CD4-positive, alpha-beta T cell treated with Interleukin-1 beta for 1 hour (primary cell): ENCODE measurements around the gene SUPT5H.

Experiments used
- DNase-seq, 2 donors: peaks; one replicate each; pipeline ENCODE4 v3.0.0-alpha.2; 2020 to 2022

Gene SUPT5H

DNA sequence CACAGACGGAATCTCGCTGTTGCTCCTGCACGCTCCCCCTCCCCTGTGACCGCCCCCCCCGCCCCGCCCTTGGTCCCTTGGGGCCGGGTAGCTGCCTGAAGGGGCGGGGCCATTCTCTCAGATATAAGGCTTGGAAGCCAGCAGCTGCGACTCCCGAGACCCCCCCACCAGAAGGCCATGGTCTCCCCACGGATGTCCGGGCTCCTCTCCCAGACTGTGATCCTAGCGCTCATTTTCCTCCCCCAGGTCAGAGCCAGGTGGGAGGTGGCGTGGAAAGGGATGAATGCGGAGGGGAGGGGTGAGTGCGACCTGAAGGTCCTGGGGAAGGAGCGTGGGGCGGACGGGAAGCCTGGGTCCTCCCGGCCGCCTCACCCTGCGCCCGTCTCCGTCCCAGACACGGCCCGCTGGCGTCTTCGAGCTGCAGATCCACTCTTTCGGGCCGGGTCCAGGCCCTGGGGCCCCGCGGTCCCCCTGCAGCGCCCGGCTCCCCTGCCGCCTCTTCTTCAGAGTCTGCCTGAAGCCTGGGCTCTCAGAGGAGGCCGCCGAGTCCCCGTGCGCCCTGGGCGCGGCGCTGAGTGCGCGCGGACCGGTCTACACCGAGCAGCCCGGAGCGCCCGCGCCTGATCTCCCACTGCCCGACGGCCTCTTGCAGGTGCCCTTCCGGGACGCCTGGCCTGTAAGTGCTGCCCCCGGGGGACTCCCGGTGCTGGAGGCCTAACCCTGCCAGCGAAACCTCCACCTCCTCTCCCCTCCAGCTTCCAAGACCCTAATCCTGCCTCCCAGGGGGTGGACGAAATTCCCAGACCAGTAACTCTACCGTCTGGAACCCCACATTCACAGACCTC lies 53.6 kb downstream of the SUPT5H start, which contains the start of gene DLL3:
TSS of gene DLL3 (plus strand) at position 150 of the 845 bp plus-strand sequence. CDS start at position 178, 28 bp downstream.
- no peak for DNase-seq

DNA sequence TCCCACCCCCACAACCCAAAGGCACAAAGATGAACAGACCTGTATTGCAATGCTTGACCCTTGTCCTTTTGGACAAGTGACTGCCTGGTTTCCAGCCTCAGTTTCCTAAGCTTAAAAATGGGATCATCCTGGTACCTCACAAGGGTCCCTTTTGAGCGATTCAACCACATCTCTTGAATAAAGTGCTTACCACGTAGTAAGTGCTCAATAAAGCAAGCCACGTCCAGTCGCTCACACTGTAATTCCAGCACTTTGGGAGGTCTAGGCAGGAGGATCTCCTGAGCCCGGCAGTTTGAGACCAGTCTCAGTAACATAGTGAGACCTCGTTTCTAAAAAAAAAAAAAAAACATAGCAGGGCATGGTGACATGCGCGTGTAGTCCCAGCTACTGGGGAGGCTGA lies 54.5 kb downstream of the SUPT5H start:
- no peak for DNase-seq

- DNase-seq = no peak
These were observed 55.2 kb downstream of the SUPT5H start for GRCh38 chr19:39500543-39500942.

DNA sequence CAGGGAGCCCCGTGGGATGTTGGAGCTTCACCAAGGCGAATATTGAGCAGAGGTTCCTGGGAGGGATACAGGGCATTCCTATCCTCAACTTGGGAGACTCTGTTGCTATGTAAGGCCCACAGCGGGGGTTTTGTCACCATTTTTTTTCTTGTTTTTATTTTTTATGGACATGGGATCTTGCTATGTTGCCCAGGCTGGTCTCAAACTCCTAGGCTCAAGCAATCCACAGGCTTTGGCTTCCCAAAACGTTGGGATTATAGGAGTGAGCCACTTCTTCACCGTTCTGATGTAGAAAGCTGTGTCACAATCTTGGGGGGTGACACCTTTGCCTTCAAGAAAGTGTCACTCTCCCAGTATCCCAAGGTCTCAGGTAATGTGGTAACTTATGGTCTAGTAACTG lies 56.0 kb downstream of the SUPT5H start:
- DNase-seq = no peak

DNA sequence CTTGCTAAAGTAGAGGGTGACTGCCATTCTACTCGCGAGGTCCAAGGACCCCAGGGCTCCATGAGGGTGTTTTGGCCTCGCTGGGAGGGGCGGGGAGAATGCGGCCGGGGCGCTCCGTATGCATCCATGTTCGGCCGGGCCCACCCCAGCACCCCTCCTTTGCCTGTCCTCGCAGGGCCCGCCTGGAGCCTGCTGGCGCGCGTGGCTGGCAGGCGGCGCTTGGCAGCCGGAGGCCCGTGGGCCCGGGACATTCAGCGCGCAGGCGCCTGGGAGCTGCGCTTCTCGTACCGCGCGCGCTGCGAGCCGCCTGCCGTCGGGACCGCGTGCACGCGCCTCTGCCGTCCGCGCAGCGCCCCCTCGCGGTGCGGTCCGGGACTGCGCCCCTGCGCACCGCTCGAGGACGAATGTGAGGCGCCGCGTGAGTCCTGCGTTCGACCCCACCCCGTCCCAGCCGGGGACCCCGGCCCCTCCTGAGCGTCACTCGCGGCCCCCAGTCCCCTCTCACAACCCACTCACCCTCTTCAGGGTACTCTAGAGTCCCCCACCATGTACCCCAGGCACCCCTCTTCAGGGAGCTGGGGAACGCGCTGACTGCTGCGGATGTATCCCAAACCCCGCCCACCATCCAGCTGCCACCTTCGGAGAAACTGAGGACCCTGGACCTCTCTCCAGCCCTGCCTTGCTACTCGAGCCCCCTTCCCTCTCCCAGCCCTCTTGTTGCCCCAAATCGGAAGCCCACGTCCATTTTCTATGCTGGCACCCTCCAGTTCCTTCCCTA lies 57.4 kb downstream of the SUPT5H start:
- DNase-seq = peak; percentile 81 to 82

DNA sequence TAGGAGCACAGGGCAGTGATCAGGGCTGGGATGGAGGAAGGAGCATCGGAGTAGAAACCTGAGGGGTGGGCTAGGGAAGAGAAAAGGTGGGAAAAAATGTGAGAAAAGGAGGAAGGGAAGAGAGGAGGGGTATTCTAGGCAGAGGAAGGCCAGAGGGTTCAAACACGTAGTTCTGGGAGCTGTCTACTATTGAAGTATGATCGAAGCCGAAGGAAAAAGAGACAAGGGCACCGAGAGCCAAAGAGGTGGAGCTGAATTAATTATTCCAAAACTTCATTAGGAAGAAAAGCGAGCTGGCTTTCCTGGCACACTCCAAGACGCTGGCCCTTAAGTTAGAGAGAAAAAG lies 61.2 kb downstream of the SUPT5H start:
- DNase-seq = no peak

GRCh38 chr19:39506944-39507714 lies 61.7 kb downstream of the SUPT5H start:
- DNase-seq = peak; percentile 59

DNA sequence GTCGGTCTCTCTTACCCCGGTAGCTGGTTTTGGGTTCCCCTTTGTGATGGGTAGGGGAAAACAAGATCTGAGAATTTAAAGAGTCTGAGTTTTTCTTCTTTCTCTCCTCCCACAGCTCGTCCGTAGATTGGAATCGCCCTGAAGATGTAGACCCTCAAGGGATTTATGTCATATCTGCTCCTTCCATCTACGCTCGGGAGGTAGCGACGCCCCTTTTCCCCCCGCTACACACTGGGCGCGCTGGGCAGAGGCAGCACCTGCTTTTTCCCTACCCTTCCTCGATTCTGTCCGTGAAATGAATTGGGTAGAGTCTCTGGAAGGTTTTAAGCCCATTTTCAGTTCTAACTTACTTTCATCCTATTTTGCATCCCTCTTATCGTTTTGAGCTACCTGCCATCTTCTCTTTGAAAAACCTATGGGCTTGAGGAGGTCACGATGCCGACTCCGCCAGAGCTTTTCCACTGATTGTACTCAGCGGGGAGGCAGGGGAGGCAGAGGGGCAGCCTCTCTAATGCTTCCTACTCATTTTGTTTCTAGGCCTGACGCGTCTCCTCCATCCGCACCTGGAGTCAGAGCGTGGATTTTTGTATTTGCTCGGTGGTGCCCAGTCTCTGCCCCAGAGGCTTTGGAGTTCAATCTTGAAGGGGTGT lies 62.5 kb downstream of the SUPT5H start:
- DNase-seq = no peak

- no peak for DNase-seq
These were observed 63.2 kb downstream of the SUPT5H start for GRCh38 chr19:39508629-39509028.

GRCh38 chr19:39509233-39509632 lies 63.9 kb downstream of the SUPT5H start:
- DNase-seq = no peak

DNA sequence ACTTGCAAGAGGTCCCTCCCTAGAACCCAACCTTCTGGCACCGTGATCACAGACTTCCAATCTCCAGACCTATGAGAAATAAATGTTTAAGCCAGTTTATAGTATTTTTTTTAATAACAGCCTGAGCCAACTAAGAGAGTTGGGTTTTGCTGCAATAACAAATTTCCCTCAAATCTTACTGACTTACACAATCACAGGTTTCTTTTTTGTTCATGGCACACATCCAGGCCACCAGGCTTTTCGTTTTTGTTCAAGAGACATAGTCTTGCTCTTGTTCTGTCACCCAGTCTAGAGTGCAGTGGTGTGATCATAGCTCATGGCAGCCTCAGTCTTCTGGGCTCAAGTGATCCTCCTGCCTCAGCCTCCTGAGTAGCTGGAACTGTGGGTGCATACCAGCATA lies 67.6 kb downstream of the SUPT5H start:
- no peak for DNase-seq

- peak in 1 of 2 donors; percentile 23 for DNase-seq
These were observed 69.6 kb downstream of the SUPT5H start, which contains the start of gene SELENOV for GRCh38 chr19:39514840-39515550. TSS of gene SELENOV (plus strand) at chr19:39515139. CDS start at chr19:39515213, 74 bp downstream.

DNA sequence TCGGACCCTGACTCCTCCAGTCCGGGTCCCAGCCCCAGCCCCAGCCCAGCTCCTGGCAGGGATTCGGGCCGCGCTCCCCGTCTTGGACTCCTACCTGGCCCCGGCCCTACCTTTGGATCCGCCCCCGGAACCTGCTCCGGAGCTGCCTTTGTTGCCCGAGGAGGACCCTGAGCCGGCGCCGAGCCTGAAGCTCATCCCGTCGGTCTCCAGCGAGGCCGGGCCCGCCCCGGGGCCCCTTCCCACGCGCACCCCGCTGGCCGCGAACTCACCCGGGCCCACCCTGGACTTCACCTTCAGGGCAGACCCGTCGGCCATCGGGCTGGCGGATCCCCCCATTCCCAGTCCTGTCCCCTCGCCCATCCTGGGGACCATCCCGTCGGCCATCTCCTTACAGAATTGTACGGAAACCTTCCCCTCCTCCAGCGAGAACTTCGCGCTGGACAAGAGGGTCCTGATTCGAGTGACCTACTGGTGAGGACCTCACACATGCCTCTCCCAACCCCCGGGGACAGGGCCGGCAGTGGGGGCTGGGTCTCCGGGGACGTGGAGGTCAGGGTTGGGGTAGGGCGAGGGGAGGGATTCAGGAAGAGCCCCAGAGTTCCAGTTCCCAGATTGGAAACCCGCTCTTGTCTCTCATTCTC lies 70.3 kb downstream of the SUPT5H start:
- DNase-seq = no peak

DNA sequence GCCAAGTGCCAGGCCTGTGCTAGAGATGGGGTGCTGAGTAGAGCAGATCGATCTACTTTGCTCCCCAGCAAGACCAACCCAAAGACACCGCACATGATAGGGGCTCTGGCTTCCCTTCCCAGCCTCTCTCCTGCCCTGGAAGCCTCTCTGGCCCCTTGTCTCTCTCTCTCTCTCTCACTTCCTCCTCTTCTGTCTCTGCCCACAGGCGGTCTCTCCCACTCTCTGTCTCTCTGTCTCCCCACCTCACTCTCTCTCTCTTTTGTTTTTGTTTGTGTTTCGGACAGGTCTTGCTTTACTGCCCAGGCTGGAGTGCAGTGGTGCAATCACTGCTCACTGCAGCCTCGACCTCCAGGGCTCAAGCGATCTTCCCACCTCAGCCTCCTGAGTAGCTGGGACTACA lies 70.9 kb downstream of the SUPT5H start:
- no peak for DNase-seq

DNA sequence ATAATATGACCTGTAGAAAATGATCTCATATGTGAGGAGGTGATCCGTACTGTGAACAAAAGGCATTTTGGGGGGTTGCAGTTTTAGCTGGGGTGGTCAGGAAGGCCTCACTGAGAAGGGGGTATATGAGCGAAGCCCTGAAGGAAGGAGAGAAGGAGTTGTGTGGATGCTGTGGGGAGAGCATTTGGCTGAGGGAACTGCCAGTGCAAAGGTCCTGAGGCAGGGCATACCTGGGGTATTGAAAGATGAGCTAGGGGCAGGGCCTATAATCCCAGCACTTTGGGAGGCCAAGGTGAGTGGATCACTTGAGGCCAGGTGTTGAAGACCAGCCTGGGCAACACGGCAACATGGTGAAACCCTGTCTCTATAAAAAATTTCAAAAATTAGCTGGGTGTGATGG lies 72.0 kb downstream of the SUPT5H start:
- no peak for DNase-seq

- DNase-seq = no peak
These were observed 73.1 kb downstream of the SUPT5H start for GRCh38 chr19:39518458-39518857.

GRCh38 chr19:39518975-39519374 lies 73.6 kb downstream of the SUPT5H start:
- DNase-seq = no peak

- DNase-seq = no peak
These were observed 75.4 kb downstream of the SUPT5H start for GRCh38 chr19:39520541-39521484.

DNA sequence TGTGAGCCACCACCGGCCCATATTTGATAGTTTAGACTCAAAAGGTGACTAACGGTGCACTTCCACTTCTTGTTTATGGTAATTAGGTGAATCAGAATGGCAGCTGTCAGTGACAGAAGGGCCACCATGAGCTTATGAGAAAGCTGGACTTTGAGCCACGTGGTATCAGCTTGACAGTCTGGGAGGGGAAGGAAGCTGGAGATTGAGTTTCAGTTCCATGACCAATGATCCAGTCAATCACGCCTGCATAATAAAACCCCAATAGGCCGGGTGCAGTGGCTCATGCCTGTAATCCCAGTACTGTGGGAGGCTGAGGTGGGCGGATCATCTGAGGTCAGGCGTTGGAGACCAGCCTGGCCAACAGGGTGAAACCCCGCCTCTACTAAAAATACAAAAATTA lies 79.1 kb downstream of the SUPT5H start:
- peak in 1 of 2 donors; percentile 21 for DNase-seq

- no peak for DNase-seq
These were observed 79.8 kb downstream of the SUPT5H start for GRCh38 chr19:39525205-39525604.
